Inferior parietal cortex (tissue), 1 donor: Measurements from ENCODE around the gene NHLRC4.

Source experiments
- DNase-seq: peaks from one replicate; pipeline ENCODE4 v3.0.0-alpha.2; 2016; ENCODE audit errors: extremely low spot score

NHLRC4 gene

DNA sequence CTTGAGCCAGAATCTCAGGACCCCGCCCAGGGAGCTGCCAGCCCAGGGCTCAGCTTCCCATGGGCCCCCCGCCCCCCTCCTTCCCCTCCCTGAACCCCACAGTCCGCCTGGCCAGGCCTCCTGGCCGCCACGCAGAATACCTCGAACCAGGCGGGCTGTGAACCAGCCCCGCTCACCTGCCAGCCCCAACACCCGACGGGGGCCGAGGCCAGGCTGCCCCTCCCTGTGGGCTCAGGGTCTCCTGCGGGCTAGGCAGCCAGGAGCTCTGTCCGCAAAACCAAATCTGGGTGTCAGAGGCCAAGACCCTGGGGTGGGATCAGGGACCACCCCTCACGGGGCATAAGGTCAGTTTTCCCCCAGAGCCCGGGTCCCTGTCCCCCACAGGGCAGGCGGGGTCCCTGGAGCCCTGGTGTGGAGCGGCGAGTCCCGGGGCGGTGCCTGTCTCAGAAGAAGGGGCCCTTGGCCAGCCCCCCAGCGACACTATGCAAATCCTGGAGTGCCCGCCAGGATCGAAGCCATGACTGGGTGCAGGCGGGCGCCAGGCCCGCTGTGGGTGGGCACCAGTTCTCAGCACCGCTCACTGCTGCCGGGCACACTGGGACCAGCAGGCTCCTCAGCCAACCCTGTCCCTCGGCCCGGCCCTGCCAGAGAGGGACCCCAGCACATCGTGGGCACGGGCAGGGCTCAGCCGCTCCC, 13.1 kb upstream of the NHLRC4 start:
- DNase-seq = no peak

DNA sequence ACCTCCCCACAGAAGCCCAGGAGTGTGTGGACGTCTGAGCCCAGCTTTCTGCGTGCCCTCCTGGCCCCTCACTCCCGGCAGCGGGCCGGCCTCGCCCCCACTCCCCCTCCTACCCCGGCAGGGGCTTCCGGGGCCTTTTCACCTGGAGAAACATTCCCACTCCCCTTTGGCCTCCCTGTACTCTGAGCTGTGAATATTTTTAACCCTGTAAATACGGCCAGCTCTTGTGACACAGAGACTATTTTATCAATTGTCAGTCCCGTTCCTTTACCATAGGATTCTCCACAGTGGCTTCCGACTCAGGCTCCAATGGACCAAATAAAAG, 12.5 kb upstream of the NHLRC4 start:
- no peak for DNase-seq

DNA sequence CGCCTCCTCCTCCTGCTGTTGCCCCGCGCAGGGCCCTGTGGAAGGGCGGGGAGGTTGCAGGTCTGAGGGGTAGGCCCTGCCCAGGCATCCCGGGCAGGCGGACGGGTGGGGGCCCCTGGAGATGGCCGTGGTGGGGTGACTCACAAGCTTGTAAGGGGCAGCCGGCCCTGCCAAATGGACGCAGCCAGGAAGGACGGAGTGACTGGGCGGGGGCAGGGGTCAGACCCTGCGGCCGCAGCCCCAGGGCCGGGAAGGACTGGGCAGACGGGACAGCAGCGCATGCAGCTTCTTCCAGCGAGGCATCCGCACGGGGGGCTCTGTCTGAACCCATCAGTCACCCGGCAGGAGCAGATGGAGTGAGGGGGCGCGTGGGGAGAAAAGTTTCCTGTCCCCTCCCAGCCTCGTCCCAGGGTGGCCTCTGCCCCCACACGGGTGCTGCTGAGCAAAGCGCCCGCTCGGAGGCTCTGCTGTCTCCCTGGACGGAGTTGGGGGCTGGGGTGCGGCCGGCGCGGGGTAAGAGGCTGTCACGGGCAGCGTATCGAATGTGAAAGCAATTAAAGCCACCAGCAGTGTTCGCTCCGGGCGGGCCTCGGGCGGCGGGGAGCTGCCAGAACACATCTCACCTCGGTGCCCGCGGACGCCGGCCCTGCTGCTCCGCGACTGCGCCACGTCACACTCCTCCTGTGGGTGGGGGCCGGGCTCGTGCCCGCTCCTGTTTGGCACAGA, 12.0 kb upstream of the NHLRC4 start:
- DNase-seq = no peak

DNA sequence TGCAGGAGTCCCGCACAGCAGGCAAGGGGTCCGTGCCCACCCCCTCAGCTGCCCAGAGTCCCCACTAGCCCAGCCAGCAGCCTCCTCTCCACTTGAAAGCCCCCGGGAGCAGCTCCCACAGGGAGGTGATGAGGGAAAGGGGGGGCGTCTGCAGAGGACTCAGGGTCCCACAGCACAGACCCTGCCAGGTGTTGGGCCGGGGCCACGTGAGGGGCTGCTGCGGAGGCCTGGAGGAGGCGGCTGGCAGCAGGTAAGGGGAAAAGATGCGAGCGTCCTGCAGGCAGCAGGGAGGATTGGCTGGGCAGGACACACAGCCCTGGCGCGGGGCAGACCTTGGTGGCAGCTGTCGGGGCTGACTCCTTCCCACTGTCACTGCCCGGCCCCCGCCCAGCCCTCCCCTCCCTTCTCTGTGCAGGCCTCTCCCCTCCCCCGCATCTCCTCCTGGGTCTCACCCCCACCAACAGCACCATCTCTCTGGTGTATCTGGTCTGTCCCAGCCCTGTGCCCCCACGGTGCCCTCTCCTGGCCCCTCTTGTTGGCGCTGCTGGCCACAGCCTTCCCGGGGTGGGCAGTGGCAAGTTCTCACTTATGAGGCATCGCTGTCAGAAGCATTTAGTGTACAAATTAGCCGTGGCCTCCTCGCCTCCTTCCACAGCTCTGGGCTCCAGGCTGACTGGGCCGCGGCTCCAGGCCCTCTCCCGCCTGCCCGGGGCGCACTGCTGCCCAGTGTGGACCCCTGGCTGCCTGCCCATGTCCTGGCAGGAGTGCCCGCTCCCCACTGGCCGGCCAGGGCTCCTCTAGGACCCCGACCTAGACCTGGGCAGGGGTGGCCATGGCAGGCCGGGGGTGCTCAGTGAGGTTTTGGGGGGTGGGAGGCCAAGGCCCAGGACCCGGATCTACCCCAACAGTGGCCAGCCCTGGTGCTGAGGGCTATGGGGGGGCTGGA, 11.0 kb upstream of the NHLRC4 start:
- no peak for DNase-seq

DNA sequence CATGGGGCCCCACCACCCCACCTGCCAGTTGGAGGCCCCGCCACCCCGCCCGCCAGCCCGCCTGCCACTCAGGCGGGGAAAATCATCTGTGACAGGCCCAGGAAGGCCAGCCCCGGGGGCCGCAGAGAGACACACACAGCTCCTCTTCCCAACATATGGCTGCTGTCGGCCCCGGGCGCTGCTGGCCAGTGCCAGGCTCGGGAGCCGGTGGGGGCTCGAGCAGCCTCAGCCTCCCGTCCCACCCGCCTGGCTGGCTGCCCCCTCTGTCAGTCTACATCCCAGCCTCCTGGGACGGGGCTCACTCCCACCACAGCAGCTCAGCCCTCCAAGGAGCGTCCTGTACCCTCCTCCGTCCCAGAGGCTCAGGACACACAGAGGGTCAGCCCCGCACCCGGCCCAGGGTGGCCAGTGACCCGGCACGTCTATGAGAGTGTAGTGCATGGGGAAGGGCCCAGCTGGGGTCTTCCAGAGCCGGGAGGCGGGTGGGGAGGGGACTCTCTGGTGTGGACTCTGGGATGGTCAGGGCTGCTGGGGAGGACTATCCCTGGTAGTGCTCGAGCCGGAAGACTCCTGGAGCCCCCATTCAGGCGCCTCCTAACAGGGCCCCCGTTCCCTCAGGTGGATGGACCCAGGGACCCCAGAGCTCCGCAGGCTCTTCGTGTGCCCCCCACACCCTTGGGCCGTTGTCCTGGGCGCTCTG, 10.2 kb upstream of the NHLRC4 start:
- no peak for DNase-seq

DNA sequence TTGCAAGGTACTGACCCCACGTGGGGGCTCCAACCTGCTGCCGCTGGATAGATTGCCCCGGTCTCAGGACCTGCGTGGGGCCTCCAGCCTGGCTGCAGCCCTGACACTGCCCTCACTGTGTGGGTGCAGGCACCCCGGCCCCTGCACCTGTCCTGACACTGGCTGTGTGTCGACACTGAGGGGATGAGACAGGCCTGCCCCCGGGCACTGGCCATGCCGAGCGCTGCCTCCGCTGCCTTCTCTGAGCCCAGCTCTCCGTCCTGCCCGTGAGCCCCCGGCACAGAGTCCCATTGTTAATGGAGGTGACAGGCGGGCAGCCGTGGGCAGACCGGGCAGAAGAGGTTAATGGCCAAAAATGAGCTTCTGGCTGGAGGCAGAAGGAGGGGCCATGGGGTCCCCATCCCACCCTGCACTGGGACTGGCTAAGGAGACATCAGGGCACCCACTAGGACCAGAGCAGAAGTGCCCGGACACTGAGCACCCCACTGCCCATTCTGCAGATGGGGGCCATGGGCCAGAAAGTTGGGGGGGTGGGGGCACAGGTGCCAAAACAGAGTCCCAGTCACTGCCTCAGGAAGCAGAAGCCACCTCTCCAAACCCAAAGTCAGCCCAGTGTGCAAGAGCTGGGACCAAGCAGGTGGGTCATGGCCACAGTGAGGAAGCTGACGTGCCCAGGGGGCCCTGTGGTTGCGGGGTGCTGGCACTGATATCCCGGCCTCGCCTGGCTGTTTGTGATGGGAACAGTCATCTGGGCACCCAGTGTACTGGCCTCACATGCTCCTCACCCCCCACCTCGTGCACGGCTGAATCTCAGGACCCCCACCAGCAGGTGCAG, 9.1 kb upstream of the NHLRC4 start:
- DNase-seq = no peak

DNA sequence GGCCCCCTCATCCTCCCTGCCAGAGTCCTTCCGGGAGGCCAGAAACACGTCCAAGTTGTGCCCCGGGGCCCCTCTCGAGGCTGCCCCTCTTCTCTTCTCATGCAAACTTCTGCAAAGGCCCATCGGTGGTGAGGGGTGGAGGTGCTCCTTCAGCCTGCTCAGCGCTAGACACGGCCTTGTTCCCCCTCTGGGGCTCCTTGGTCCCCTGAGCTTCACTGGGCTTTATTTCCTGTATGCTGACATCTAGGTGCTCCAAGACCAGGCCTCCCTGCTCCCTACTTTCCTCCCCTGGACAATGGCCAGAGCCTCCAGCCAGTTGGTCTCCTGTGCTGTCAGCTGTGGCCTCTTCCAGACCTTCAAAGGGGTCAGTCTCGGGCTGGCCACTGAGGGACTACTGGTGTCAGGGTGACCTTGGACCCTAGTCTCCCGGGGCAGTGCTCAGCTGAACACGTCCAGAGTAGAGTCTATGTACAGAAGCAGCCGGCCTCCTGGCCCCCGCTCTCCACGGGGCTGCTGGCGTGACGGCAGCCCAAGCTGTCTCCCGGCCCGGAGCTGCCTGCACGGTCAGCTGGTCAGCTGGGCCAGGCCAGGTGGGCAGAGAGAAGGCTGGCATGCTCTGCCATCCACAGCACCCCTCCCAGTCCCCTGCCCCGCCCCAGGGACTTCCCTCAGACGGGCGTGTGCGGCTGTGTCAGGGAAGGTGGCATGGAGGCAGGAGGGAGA, 8.3 kb upstream of the NHLRC4 start:
- DNase-seq = no peak

DNA sequence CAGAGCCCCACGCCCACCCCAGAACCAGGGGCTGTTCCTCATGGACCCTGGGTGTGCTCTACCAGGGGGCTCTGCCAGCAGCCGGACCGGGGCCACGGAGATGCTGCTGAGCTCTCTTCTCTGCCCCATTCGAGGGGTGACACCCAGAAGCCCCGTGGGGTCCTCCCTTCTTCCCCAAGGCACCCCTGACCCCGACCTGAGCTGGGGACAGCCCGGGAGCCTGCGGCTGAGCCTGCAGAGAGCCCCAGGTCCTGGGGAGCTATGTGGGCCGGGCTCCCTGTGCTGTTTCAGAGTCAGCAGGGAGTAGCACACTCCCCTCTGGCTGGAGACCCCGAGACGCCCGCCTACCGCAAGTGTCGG, 7.8 kb upstream of the NHLRC4 start:
- no peak for DNase-seq

DNA sequence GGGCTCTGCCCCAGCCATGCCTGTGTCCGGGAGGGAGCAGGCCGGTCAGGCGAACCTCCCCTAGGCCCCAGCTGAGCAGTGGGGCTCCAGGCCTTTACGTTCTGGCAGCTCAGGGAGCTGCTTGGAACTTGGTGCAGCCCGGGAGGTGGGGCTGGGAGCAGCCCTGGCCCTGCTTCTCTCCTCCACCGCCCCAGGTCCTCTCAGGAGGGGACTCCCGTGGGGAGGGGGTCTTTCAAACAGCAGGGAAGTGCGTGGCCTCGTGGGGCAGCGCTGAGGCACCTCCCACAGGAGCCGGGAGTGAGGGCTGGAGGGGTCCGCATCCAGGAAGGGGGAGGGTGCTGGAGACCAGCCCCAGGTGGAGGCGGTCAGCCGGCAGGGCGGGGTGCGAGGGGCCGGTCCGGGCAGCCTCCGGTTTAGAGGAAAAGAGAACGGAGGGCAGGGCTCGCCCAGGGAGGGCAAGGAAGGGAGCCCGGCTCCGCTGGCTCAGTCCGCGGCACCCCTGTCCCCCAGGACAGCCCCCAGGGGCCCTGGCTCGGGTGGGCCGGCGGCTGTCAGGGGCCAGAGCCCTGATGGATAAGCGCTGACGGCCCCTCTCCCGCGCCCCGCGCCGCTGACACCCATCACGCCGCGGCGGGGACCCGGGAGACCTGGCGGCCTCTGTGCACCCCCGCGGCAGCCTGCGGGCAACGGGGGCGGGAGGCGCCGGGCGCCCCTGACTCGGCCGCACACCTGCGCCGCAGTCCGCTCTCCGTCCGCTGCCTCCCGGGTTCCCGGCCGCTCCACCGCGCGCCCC, 7.2 kb upstream of the NHLRC4 start:
- DNase-seq = no peak

DNA sequence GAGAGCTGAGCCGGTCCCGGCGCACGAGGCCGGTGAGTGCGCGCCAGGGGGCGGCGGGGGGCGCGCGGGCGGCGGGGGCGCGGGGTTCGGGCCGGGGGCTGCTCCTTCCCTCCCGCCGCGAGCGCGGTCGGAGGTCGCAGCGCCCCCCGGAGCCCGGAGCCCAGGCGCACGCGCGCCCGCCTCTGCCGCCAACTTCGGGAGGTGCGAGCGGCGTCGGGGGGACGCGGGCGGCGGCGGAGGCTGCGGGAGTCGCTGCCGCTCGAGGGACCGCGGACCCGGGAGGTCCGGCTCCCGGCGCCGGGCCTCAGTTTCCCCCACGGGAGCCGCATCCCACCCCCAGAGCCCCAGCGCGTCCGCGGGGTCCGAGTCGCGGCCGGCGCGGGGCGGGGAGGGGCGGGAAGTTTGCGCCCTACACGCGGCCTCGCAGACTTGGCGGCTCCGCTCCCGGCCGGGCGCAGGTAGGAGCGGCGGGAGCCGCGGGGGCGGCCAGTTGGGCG, 6.6 kb upstream of the NHLRC4 start, which contains the start of gene PRR35:
Gene PRR35, plus strand, starts transcription at position 191 of the 497 bp plus-strand sequence. CDS start 2,901 bp downstream, outside the sequence.
- DNase-seq = no peak

DNA sequence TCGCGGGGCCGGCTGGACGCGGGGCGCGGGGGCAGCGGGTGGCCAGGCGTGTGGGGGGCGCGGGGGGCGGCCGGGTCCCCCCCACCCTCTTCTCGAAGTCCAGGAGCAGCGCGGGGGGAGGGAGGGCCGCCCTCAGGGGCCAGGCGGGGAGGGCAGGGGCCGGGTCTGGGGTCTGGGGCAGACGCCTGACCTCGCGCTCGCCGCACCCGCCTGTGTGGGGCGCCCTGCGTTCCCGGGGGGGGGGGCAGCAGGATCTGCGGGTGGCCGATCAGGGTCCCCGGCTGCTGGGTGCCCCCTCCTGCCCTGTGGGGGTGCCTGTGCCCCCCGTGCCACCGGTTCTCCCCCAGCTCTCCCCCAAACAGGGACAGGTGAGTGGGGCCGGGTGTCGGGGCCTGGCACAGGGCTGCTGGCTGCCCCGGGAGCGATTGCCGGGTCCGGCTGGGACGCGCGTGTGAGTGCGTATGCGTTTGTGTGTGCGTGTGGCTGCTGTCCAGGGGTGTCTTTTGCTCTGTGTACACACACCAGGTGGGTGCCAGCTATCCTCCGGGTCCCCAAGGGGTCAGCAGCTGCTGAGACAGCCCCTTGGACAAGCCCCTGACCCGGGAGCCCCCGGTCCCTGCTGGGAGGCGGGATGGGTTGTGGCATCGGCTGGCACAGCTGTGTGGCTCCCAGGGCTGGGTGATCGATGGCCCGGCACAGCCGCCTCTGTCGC, 5.9 kb upstream of the NHLRC4 start:
- no peak for DNase-seq

DNA sequence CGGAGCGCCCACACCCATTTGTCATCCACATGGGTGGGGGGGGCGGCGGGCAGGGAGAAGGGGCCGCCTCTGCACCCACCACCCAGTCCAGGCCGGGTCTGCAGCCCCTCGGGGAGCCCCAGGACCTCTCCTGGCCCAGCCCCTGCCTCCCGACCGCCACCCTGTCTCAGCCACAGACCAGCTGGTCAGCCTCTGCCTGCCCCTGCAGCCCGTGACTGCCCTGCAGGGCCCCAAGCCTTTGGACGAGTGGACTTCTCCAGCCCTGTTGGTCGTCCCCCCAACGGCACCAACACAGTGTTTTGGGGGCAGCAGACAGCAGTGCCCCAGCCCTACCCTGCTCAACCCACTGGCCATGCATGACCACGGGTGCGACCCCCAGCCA, 5.4 kb upstream of the NHLRC4 start:
- no peak for DNase-seq

DNA sequence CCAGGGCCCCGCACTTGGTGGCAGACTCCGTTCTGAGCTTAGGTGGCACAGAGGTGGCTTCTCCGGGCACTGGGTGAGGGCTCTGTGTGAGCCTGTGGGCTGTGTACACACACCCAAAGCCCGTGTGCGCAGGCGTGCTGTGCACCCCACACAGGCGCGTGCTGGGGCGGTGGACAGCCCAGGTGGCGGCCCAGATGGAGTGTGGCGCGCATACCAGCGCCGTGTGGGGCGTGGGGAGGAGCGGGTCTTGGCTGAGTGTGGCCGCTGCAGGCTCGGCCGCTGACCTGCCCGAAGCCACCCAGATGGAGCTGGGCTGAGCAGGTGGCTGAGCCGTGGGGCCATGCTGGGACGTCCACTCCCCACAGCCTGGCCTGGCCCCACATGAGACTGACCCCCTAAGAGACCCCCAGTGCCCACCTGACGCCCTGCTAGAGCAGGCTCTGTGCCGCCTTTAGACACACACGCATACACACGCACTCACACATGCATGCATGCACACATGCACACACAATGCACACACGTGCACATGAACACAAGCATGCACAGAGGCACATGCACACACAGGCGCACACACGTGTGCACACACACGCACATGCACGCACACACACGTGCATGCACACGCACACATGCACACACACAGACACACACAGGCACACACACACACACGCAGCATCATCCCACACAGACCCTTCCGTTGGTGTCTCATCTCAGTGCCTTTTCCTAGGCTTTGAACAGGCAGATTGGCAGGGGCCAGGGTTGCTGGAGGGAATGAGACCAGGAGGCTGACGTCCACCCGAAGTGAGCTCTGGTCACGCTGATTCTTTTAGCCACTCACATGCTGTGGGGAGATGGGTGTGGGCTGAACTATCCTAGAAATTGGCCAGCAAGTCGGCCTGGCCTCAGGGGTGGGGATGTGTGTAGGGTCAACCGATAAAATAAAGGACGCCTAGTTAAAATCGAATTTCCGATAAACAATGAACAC, 4.6 kb upstream of the NHLRC4 start:
- DNase-seq = no peak

DNA sequence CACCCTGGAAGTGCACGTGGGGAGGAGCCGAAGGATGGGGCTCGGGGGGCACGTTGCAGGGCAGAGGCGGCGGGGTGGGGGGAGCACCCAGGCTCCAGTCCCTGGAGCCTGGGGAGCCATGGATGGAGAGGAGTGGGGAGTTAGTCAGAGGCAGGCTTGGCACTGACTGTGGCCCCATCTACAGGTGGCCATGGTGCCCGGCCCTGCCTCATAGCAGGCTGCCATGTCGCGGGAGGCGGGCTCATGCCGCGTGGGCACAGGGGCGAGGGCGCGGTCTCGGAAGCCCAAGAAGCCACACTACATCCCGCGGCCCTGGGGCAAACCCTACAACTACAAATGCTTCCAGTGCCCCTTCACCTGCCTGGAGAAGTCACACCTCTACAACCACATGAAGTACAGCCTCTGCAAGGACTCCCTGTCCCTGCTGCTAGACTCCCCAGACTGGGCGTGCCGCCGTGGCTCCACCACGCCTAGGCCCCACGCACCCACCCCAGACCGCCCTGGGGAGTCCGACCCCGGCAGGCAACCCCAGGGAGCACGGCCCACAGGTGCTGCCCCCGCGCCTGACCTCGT, 3.6 kb upstream of the NHLRC4 start:
- no peak for DNase-seq

DNA sequence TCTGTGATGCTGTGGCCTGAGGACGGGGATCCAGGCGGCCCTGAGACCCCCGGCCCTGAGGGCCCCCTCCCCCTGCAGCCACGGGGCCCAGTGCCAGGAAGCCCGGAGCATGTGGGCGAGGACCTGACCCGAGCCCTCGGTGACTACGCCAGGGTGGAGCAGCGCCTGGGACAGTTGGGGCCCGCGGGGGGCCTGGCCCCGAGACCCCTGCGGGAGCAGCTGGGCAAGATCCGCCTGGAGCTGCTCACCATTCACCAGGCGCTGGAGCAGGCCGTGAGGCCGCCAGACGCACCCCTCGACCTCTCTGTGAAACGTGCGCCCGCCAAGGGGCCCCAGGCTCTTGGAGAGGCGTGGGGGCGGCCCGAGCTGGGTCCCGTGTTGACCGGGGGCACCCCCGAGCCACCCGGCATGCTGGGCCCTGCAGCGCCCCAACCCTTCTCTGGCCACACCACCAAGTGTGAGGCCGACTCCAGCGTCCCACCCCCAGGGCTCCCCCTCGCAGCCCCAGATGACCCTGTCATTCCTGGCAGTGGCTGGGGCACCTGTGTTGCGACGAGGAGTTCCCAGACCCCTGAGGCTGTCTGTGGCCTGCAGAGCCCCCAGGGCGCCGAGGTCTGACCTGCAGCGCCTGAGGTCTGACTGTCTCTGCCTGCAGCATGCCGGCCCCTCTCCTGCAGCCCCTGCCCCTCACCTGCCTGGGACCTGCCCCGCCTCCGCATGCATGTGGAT, 2.0 kb upstream of the NHLRC4 start:
- no peak for DNase-seq
